GM23248 (cell line): ENCODE measurements around the gene RECQL5. TPM values are rescaled to one million over a fixed set of nuclear protein-coding genes. Genes with fewer than 3 reads are reported as not detected.

ENCODE experiments used
- DNase-seq: peaks from one replicate; pipeline ENCODE4 v3.0.0-alpha.2; 2015
- H2AFZ ChIP-seq: fragments of 200-600 bp; sonication (generic); 2 replicates; pipeline ENCODE4 v1.6.1; 2016; ENCODE audit warnings: antibody characterized with exemption
- H3F3A ChIP-seq: fragments of 200-600 bp; sonication (generic); 2 replicates; pipeline ENCODE4 v1.6.1; 2016; ENCODE audit warnings: mild to moderate bottlenecking, antibody characterized with exemption, mixed run types; ENCODE audit not compliant: insufficient read depth
- H3K27ac ChIP-seq: fragments of 200-600 bp; sonication (generic); 2 replicates; pipeline ENCODE4 v1.5.1; 2016; ENCODE audit warnings: mild to moderate bottlenecking
- H3K27me3 ChIP-seq: fragments of 200-600 bp; sonication (generic); replicated peaks from 2 replicates; pipeline ENCODE4 v1.6.1; 2016; ENCODE audit warnings: mild to moderate bottlenecking; ENCODE audit not compliant: insufficient read depth
- H3K36me3 ChIP-seq: fragments of 200-600 bp; sonication (generic); 2 replicates; pipeline ENCODE4 v1.6.1; 2016; ENCODE audit warnings: low read depth, mild to moderate bottlenecking
- H3K4me1 ChIP-seq: fragments of 200-600 bp; sonication (generic); 2 replicates; pipeline ENCODE4 v1.6.1; 2016; ENCODE audit warnings: mild to moderate bottlenecking; ENCODE audit not compliant: insufficient read depth
- H3K4me2 ChIP-seq: fragments of 200-600 bp; sonication (generic); one replicate; pipeline ENCODE4 v1.6.1; 2016; ENCODE audit warnings: mild to moderate bottlenecking; ENCODE audit not compliant: unreplicated experiment
- H3K4me3 ChIP-seq: fragments of 200-600 bp; sonication (generic); 2 replicates; pipeline ENCODE4 v1.5.1; 2016; ENCODE audit warnings: mild to moderate bottlenecking
- H3K79me2 ChIP-seq: fragments of 200-600 bp; sonication (generic); 2 replicates; pipeline ENCODE4 v1.6.1; 2016; ENCODE audit warnings: mild to moderate bottlenecking; ENCODE audit not compliant: insufficient read depth
- H3K9ac ChIP-seq: fragments of 200-600 bp; sonication (generic); 2 replicates; pipeline ENCODE4 v1.6.1; 2016; ENCODE audit warnings: mild to moderate bottlenecking
- H3K9me2 ChIP-seq: fragments of 200-600 bp; sonication (generic); 2 replicates; pipeline ENCODE4 v1.6.1; 2016; ENCODE audit warnings: mixed run types, mild to moderate bottlenecking, moderate library complexity; ENCODE audit not compliant: insufficient read depth
- H3K9me3 ChIP-seq: fragments of 200-600 bp; sonication (generic); one replicate; pipeline ENCODE4 v1.6.1; 2017; ENCODE audit warnings: low read depth
- H4K20me1 ChIP-seq: fragments of 200-600 bp; sonication (generic); 2 replicates; pipeline ENCODE4 v1.6.0; 2016; ENCODE audit not compliant: insufficient read depth
- EZH2 ChIP-seq: fragments of 200-600 bp; sonication (generic); IDR thresholded peaks from 2 replicates; pipeline ENCODE4 v1.6.1; 2018; ENCODE audit warnings: antibody characterized with exemption, mild to moderate bottlenecking; ENCODE audit not compliant: insufficient read depth, poor library complexity, severe bottlenecking
- EZH2phosphoT487 ChIP-seq: fragments of 200-600 bp; sonication (generic); IDR thresholded peaks from 2 replicates; pipeline ENCODE4 v1.6.1; 2018; ENCODE audit warnings: antibody characterized with exemption, moderate library complexity, mild to moderate bottlenecking, low read depth; ENCODE audit not compliant: insufficient read depth
- WGBS, 2 experiments: methylation state at CpG; one replicate each; pipeline ENCODE4 v1.1.6; 2015 to 2017; ENCODE audit warnings: low lambda C conversion rate in 2 of 2, low coverage in 1 of 2; ENCODE audit errors: missing lambda C conversion rate in 2 of 2; 5-methylcytosine and 5-hydroxymethylcytosine counted together
- in situ Hi-C: fragments of 300-500 bp; cut with MboI; formaldehyde crosslinking; loops from 2 replicates; pipeline ENCODE4 v1.15.0; 2020
- polyA plus RNA-seq: library from polyadenylated mRNA; unstranded; fragments of >200 nt; fragmentation: Nextera tagmentation; extraction: Ambion mirVana; gene quantifications from 2 replicates; pipeline ENCODE4 v1.2.1, GENCODE V29; 2016
- total RNA-seq: library from RNA; depleted of rRNA; stranded (reverse); fragments of >200 nt; shearing (Covaris generic); gene quantifications from 2 replicates; pipeline ENCODE4 v1.2.3, GENCODE V29; 2014

Gene RECQL5
- total and polyA plus RNA-seq, 2 experiments from 2014 or later, result 12.8 to 20.9 TPM

DNA sequence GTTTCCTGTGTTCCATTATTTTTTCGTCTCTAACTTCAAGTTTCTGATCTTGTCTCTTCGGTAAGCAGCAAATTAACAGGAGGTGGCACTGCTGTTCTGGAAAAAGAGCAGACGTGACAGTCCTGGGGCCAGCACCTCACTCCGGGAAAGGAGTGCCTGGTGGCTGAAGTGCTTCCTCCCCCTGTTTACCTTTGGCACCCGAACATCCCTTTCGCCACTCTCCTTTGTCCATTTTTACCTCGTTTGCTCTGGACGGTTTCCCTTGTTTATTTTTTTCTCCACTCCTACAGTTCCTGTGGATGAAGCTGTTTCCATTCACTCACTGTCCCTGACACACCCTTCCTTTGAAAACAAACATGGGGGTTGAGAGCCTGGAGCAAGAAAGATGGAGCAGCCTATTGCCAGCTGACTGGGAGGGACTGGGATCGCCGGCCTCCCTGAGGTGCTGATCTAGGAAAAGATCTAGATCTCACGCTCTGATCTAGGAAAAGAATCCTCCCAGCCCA, 12.8 kb upstream of the RECQL5 start:
- Histone ChIP-seq H3K27ac (peak overlapping the region; percentile 74), H2AFZ (no peak overlapping the region), H3K9ac (peak overlapping the region; percentile 26; the same call in 1 of the 2 replicates), H3K4me1 (peaks cover 48% of the 10 kb centered on the region), H3K27me3 (no peaks in the 10 kb centered on the region), H4K20me1 (no peaks in the 10 kb centered on the region), H3F3A (peaks cover 47% of the 10 kb centered on the region), H3K79me2 (peaks cover 66% of the 10 kb centered on the region), H3K36me3 (peaks cover 12% of the 10 kb centered on the region), H3K9me3 (no peaks in the 10 kb centered on the region), H3K9me2 (no peaks in the 10 kb centered on the region), H3K4me2 (peak overlapping the region; percentile 1), H3K4me3 (no peak overlapping the region)
- WGBS, 2 experiments, result 26 to 30% methylated on average over 11 of the region's 11 CpGs
- in situ Hi-C loops, result no loop called here
- TF ChIP-seq EZH2 (no peak), EZH2phosphoT487 (no peak)
- peak; percentile 50 for DNase-seq

DNA sequence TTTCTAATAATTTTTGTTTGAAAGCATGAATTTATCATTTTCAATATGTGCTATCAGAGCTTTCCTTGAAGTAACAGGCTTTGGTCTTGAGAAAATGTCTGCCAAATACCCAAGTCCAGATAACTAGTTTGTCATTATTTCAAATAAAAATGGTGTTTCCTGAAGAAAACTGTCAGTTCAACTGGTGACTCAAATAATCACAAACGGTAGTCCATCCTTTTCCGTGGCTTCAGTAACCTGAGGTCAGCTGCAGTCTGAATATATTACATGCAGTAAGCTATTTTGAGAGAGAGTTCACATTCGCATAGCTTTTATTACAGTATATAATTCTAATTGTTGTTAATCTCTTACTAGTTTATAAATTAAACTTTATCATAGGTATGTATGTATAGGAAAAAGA, 9.5 kb upstream of the RECQL5 start:
- H3K4me2 ChIP-seq, result no peak overlapping the region
- TF ChIP-seq EZH2phosphoT487 (no peak), EZH2 (no peak)
- no peak overlapping the region for H3K4me3 ChIP-seq
- H3K9ac ChIP-seq, result no peak overlapping the region
- no peak overlapping the region for H2AFZ ChIP-seq
- H3K79me2 ChIP-seq, result peaks cover 71% of the 10 kb centered on the region
- no peak for DNase-seq
- no peak overlapping the region for H3K27ac ChIP-seq
- peaks cover 22% of the 10 kb centered on the region for H3K36me3 ChIP-seq
- H3K4me1 ChIP-seq, result peaks cover 26% of the 10 kb centered on the region
- peaks cover 48% of the 10 kb centered on the region for H3F3A ChIP-seq
- H3K27me3 ChIP-seq, result no peaks in the 10 kb centered on the region
- H3K9me3 ChIP-seq, result no peaks in the 10 kb centered on the region
- in situ Hi-C loops, result no loop called here
- H4K20me1 ChIP-seq, result no peaks in the 10 kb centered on the region
- 75 to 77% methylated on average over 3 of the region's 3 CpGs for WGBS, 2 experiments
- H3K9me2 ChIP-seq, result no peaks in the 10 kb centered on the region

DNA sequence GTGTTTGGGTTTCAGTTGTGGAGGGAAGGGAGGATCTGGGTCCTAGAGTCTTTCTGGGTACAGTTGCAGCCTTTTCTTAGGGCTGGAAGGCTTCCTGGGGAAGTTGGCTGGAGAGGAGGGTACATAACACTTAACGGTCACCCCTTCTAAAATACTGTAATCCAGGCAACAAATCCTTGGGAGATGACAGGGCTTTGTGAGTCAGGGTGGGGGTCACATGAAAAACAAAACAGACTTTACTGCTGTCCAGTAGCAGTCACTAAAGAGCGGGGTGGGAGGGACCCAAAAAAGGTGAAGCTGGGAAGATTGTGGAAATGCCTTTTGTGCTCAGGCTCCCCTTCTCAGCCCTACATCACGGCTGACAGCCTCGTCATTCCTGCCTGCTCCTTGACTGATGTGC, 6.5 kb upstream of the RECQL5 start:
- no peak for DNase-seq
- Histone ChIP-seq H3K36me3 (peaks cover 48% of the 10 kb centered on the region), H3K9me3 (no peaks in the 10 kb centered on the region), H3K4me3 (no peak overlapping the region), H3K9ac (no peak overlapping the region), H3K27me3 (no peaks in the 10 kb centered on the region), H2AFZ (no peak overlapping the region), H3K9me2 (no peaks in the 10 kb centered on the region), H4K20me1 (no peaks in the 10 kb centered on the region), H3K4me1 (peaks cover 4% of the 10 kb centered on the region), H3K27ac (no peak overlapping the region), H3K79me2 (peaks cover 87% of the 10 kb centered on the region), H3K4me2 (no peak overlapping the region), H3F3A (peaks cover 24% of the 10 kb centered on the region; the same call in 1 of the 2 replicates)
- in situ Hi-C loops, result loop anchor here (5.0 kb wide), 1 partner anchor 74 kb away; no protein-coding TSS in a partner anchor
- TF ChIP-seq EZH2 (no peak), EZH2phosphoT487 (no peak)
- 53 to 61% methylated on average over 4 of the region's 4 CpGs for WGBS, 2 experiments

DNA sequence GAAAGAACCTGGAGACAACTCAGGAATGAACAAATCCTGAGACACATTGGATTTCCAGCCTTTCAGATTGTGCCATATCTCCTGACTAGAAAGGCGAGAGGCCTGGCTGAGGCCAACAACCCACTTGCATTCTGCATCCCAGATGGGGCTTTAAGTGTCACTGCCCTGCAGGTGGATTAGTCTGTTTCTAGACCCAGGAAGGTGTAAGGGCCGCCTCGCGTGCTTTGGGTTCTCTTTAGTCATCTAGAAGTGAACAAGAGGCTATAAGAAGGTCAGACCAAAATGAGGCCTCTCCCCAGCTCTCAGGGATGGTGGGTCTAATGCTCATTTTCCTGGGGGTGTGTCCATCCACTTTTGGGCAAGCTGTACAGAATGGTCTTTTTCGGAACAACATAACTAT, 5.1 kb upstream of the RECQL5 start:
- H3K36me3 ChIP-seq, result peaks cover 48% of the 10 kb centered on the region
- no peaks in the 10 kb centered on the region for H3K9me2 ChIP-seq
- no peaks in the 10 kb centered on the region for H3K27me3 ChIP-seq
- no peak overlapping the region for H3K4me2 ChIP-seq
- WGBS, 2 experiments, result 88 to 95% methylated on average over 5 of the region's 5 CpGs
- H3K4me3 ChIP-seq, result no peak overlapping the region
- TF ChIP-seq EZH2 (no peak), EZH2phosphoT487 (no peak)
- no peak overlapping the region for H3K9ac ChIP-seq
- DNase-seq, result no peak
- no peak overlapping the region for H3K27ac ChIP-seq
- peaks cover 87% of the 10 kb centered on the region for H3K79me2 ChIP-seq
- in situ Hi-C loops, result loop anchor here (5.0 kb wide), 1 partner anchor 75 kb away; no protein-coding TSS in a partner anchor
- no peaks in the 10 kb centered on the region for H3K9me3 ChIP-seq
- no peak overlapping the region for H2AFZ ChIP-seq
- peaks cover 24% of the 10 kb centered on the region; the same call in 1 of the 2 replicates for H3F3A ChIP-seq
- H3K4me1 ChIP-seq, result peaks cover 9% of the 10 kb centered on the region
- no peaks in the 10 kb centered on the region for H4K20me1 ChIP-seq

DNA sequence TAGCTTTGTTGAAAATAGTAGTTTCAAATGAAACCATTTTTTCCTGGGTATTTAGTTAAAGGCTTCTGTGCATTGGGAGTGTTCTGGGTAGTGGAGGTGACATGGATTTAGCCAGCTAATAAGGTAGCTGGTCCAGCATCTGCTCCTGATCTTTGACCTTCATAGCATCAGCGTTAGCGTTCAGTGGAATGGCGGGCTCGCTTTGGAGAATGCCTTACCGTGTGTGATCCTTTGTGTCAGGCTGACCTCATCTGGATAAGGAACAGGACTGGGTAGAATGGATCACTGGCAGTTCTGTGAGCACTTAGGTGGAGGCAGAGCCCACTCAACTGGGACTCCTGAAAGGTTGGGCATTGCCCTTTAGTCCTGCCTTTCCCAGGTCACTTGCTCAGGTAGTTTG, 3.9 kb upstream of the RECQL5 start:
- Histone ChIP-seq H3K27ac (no peak overlapping the region), H3K9me2 (no peaks in the 10 kb centered on the region), H3K27me3 (no peaks in the 10 kb centered on the region), H3K9me3 (no peaks in the 10 kb centered on the region), H2AFZ (no peak overlapping the region), H3K4me1 (peaks cover 14% of the 10 kb centered on the region), H3K79me2 (peaks cover 87% of the 10 kb centered on the region), H3K36me3 (peaks cover 41% of the 10 kb centered on the region), H3K4me2 (no peak overlapping the region), H3F3A (peaks cover 20% of the 10 kb centered on the region; the same call in 1 of the 2 replicates), H3K9ac (0 out of 2 replicates have a peak overlapping the region, but pooled peaks have one; percentile 6), H3K4me3 (no peak overlapping the region), H4K20me1 (no peaks in the 10 kb centered on the region)
- TF ChIP-seq EZH2 (no peak), EZH2phosphoT487 (no peak)
- in situ Hi-C loops, result loop anchor here (5.0 kb wide), 1 partner anchor 76 kb away; no protein-coding TSS in a partner anchor
- 80 to 86% methylated on average over 5 of the region's 5 CpGs for WGBS, 2 experiments
- no peak for DNase-seq
